Trophoblast cell (in vitro differentiated cells and primary cell): ENCODE measurements around the gene CYGB.

Source experiments
- DNase-seq, 2 donors: peaks; one replicate each; pipeline ENCODE4 v3.0.0-alpha.2; 2016
- H2AFZ ChIP-seq: 2 replicates; pipeline ENCODE4 v1.6.1; 2013; ENCODE audit warnings: low read length, moderate library complexity, mild to moderate bottlenecking; ENCODE audit not compliant: insufficient read depth, poor library complexity
- H2AK5ac ChIP-seq: 2 replicates; pipeline ENCODE4 v1.6.1; 2013; ENCODE audit warnings: mild to moderate bottlenecking, low read length
- H2BK120ac ChIP-seq: 2 replicates; pipeline ENCODE4 v1.6.1; 2013; ENCODE audit warnings: low read length, mild to moderate bottlenecking, moderate library complexity; ENCODE audit not compliant: insufficient read depth, poor library complexity
- H2BK12ac ChIP-seq: 2 replicates; pipeline ENCODE4 v1.6.1; 2013; ENCODE audit warnings: mild to moderate bottlenecking, low read length, moderate library complexity
- H2BK5ac ChIP-seq: 2 replicates; pipeline ENCODE4 v1.6.1; 2013; ENCODE audit warnings: low read length, low read depth, moderate library complexity, mild to moderate bottlenecking; ENCODE audit not compliant: poor library complexity
- H3K14ac ChIP-seq: 2 replicates; pipeline ENCODE4 v1.6.1; 2013; ENCODE audit warnings: mild to moderate bottlenecking, low read length
- H3K18ac ChIP-seq: 2 replicates; pipeline ENCODE4 v1.6.1; 2013; ENCODE audit warnings: mild to moderate bottlenecking, low read length
- H3K23ac ChIP-seq: 2 replicates; pipeline ENCODE4 v1.6.1; 2013; ENCODE audit warnings: low read length
- H3K27ac ChIP-seq: 2 replicates; pipeline ENCODE4 v1.5.1; 2013; ENCODE audit warnings: low read depth, mild to moderate bottlenecking, inconsistent platforms, low read length, moderate library complexity
- H3K27me3 ChIP-seq: 2 replicates; pipeline ENCODE4 v1.6.1; 2013; ENCODE audit warnings: inconsistent platforms, mild to moderate bottlenecking, low read length, moderate library complexity; ENCODE audit not compliant: insufficient read depth
- H3K36me3 ChIP-seq, 2 experiments: 1 replicate in 1 of 2; 2 replicates in 1 of 2; pipeline ENCODE4 v1.6.1; 2013; ENCODE audit warnings: low read length in 2 of 2, mild to moderate bottlenecking in 2 of 2, moderate library complexity in 1 of 2; ENCODE audit not compliant: insufficient read depth in 2 of 2, control insufficient read depth in 1 of 2
- H3K4ac ChIP-seq: 2 replicates; pipeline ENCODE4 v1.6.1; 2013; ENCODE audit warnings: low read depth, mild to moderate bottlenecking, low read length, moderate library complexity
- H3K4me1 ChIP-seq, 2 experiments: 1 replicate in 1 of 2; 2 replicates in 1 of 2; pipeline ENCODE4 v1.6.1; 2013; ENCODE audit warnings: low read length in 2 of 2, mild to moderate bottlenecking in 2 of 2, moderate library complexity in 1 of 2; ENCODE audit not compliant: insufficient read depth in 2 of 2, control insufficient read depth in 1 of 2
- H3K4me2 ChIP-seq: 2 replicates; pipeline ENCODE4 v1.6.1; 2013; ENCODE audit warnings: inconsistent platforms, mild to moderate bottlenecking, low read length, moderate library complexity
- H3K4me3 ChIP-seq: 2 replicates; pipeline ENCODE4 v1.5.1; 2013; ENCODE audit warnings: mild to moderate bottlenecking, low read depth, low read length, inconsistent platforms
- H3K79me1 ChIP-seq: one replicate; pipeline ENCODE4 v1.6.1; 2013; ENCODE audit warnings: low read length
- H3K79me2 ChIP-seq: 2 replicates; pipeline ENCODE4 v1.6.1; 2013; ENCODE audit warnings: low read length, mild to moderate bottlenecking; ENCODE audit not compliant: control insufficient read depth, insufficient read depth, poor library complexity
- H3K9ac ChIP-seq: 2 replicates; pipeline ENCODE4 v1.6.1; 2013; ENCODE audit warnings: mild to moderate bottlenecking, low read length
- H3K9me3 ChIP-seq: 2 replicates; pipeline ENCODE4 v1.6.1; 2013; ENCODE audit warnings: low read depth, mild to moderate bottlenecking, control low read depth, inconsistent platforms, low read length; ENCODE audit not compliant: insufficient read depth
- H4K12ac ChIP-seq: 2 replicates; pipeline ENCODE4 v1.6.1; 2013; ENCODE audit warnings: low read depth, mild to moderate bottlenecking, low read length, moderate library complexity
- H4K8ac ChIP-seq: 2 replicates; pipeline ENCODE4 v1.6.1; 2013; ENCODE audit warnings: low read depth, mild to moderate bottlenecking, low read length, moderate library complexity
- H4K91ac ChIP-seq: one replicate; pipeline ENCODE4 v1.6.1; 2013; ENCODE audit warnings: low read depth, mild to moderate bottlenecking, low read length, moderate library complexity
- WGBS: extraction: QIAGEN DNeasy Blood & Tissue Kit; methylation state at CpG from one replicate; pipeline ENCODE4 v1.1.7; 2013; ENCODE audit warnings: missing lambda C conversion rate; ENCODE audit not compliant: insufficient read length, insufficient coverage; ENCODE audit errors: extremely low coverage; 5-methylcytosine and 5-hydroxymethylcytosine counted together

The CYGB gene

GRCh38 chr17:76484228-76484725 lies 53.2 kb downstream of the CYGB start:
- H3K14ac ChIP-seq, result no peak overlapping the region
- no peak overlapping the region for H3K18ac ChIP-seq
- no peak overlapping the region for H3K4me3 ChIP-seq
- no peak overlapping the region for H4K12ac ChIP-seq
- no peak overlapping the region for H3K9ac ChIP-seq
- H3K4ac ChIP-seq, result no peak overlapping the region
- H4K91ac ChIP-seq, result no peak overlapping the region
- H3K23ac ChIP-seq, result no peak overlapping the region
- H2AK5ac ChIP-seq, result no peak overlapping the region
- no peaks in the 10 kb centered on the region for H3K36me3 ChIP-seq
- no peak overlapping the region for H2BK120ac ChIP-seq
- no peak overlapping the region for H2AFZ ChIP-seq
- H2BK5ac ChIP-seq, result no peak overlapping the region
- H3K27me3 ChIP-seq, result no peaks in the 10 kb centered on the region
- no peak overlapping the region for H4K8ac ChIP-seq
- H3K9me3 ChIP-seq, result peaks cover 2% of the 10 kb centered on the region
- no peaks in the 10 kb centered on the region for H3K79me2 ChIP-seq
- no peaks in the 10 kb centered on the region for H3K79me1 ChIP-seq
- no peak overlapping the region for H2BK12ac ChIP-seq
- peaks cover 4 to 5% of the 10 kb centered on the region in 2 experiments for H3K4me1 ChIP-seq
- DNase-seq, result no peak
- no CpG with 5 or more reads among the region's 11 CpGs for WGBS
- no peak overlapping the region for H3K27ac ChIP-seq
- no peak overlapping the region for H3K4me2 ChIP-seq

- no peak overlapping the region for H3K9ac ChIP-seq
- no peak overlapping the region for H2BK120ac ChIP-seq
- no peak overlapping the region for H4K12ac ChIP-seq
- no peaks in the 10 kb centered on the region for H3K27me3 ChIP-seq
- H3K27ac ChIP-seq, result no peak overlapping the region
- no peak overlapping the region for H2AFZ ChIP-seq
- H2BK12ac ChIP-seq, result no peak overlapping the region
- no peak overlapping the region for H3K23ac ChIP-seq
- H3K4me3 ChIP-seq, result no peak overlapping the region
- H3K4ac ChIP-seq, result no peak overlapping the region
- WGBS, result no CpG with 5 or more reads among the region's 21 CpGs
- H3K4me1 ChIP-seq, result peaks cover 4 to 5% of the 10 kb centered on the region in 2 experiments
- H2AK5ac ChIP-seq, result no peak overlapping the region
- no peaks in the 10 kb centered on the region for H3K36me3 ChIP-seq
- DNase-seq, result no peak
- H4K91ac ChIP-seq, result no peak overlapping the region
- no peaks in the 10 kb centered on the region for H3K79me1 ChIP-seq
- no peak overlapping the region for H3K14ac ChIP-seq
- H3K4me2 ChIP-seq, result no peak overlapping the region
- H3K79me2 ChIP-seq, result no peaks in the 10 kb centered on the region
- H3K18ac ChIP-seq, result no peak overlapping the region
- no peak overlapping the region for H4K8ac ChIP-seq
- H2BK5ac ChIP-seq, result no peak overlapping the region
- peaks cover 2% of the 10 kb centered on the region for H3K9me3 ChIP-seq
Observed at GRCh38 chr17:76481071-76481655, 56.3 kb downstream of the CYGB start.

GRCh38 chr17:76480632-76481031 lies 56.9 kb downstream of the CYGB start:
- no peak overlapping the region for H3K9ac ChIP-seq
- peaks cover 4 to 5% of the 10 kb centered on the region in 2 experiments for H3K4me1 ChIP-seq
- no peak overlapping the region for H2BK5ac ChIP-seq
- no peak overlapping the region for H3K14ac ChIP-seq
- H3K79me1 ChIP-seq, result no peaks in the 10 kb centered on the region
- no peaks in the 10 kb centered on the region for H3K27me3 ChIP-seq
- H3K4me2 ChIP-seq, result no peak overlapping the region
- no peak overlapping the region for H4K8ac ChIP-seq
- H2BK120ac ChIP-seq, result no peak overlapping the region
- no peak overlapping the region for H4K91ac ChIP-seq
- no peaks in the 10 kb centered on the region for H3K79me2 ChIP-seq
- DNase-seq, result no peak
- WGBS, result no CpG with 5 or more reads among the region's 15 CpGs
- H2AFZ ChIP-seq, result no peak overlapping the region
- H3K27ac ChIP-seq, result no peak overlapping the region
- H2BK12ac ChIP-seq, result no peak overlapping the region
- H3K18ac ChIP-seq, result no peak overlapping the region
- no peak overlapping the region for H3K4me3 ChIP-seq
- no peaks in the 10 kb centered on the region for H3K36me3 ChIP-seq
- no peak overlapping the region for H2AK5ac ChIP-seq
- H3K23ac ChIP-seq, result no peak overlapping the region
- H3K4ac ChIP-seq, result no peak overlapping the region
- no peak overlapping the region for H4K12ac ChIP-seq
- H3K9me3 ChIP-seq, result peaks cover 2% of the 10 kb centered on the region

GRCh38 chr17:76479515-76480060 lies 57.9 kb downstream of the CYGB start:
- Histone ChIP-seq H3K79me2 (no peaks in the 10 kb centered on the region), H3K27ac (no peak overlapping the region), H2AK5ac (no peak overlapping the region), H4K91ac (no peak overlapping the region), H3K4me3 (no peak overlapping the region), H3K79me1 (no peaks in the 10 kb centered on the region), H3K23ac (no peak overlapping the region), H2BK12ac (no peak overlapping the region), H4K12ac (no peak overlapping the region), H3K14ac (no peak overlapping the region), H3K4me2 (no peak overlapping the region), H2BK5ac (no peak overlapping the region), H3K9ac (no peak overlapping the region), H3K4me1 (peaks cover 2 to 3% of the 10 kb centered on the region in 2 experiments), H3K9me3 (peaks cover under 1% of the 10 kb centered on the region), H3K18ac (no peak overlapping the region), H3K36me3 (no peaks in the 10 kb centered on the region), H2AFZ (no peak overlapping the region), H2BK120ac (no peak overlapping the region), H4K8ac (no peak overlapping the region), H3K27me3 (no peaks in the 10 kb centered on the region), H3K4ac (no peak overlapping the region)
- WGBS, result no CpG with 5 or more reads among the region's 14 CpGs
- DNase-seq, result no peak
